OCI-LY7 (cell line): ENCODE results near the gene GAK. TPM values are rescaled to one million over a fixed set of nuclear protein-coding genes. Genes with fewer than 3 reads are reported as not detected.

Experiments used
- BruUV-seq: library from RNA; stranded (reverse); fragments of 400-500 nt; replicated peaks from 2 replicates; lab custom pipeline; 2021; lab: Mats Ljungman, UMichigan
- CTCF ChIA-PET: fragments of 300-600 bp; sonication (Branson Sonifier 250); formaldehyde crosslinking; loops from one replicate; lab custom pipeline; 2022; ENCODE audit warnings: antibody characterized with exemption; ENCODE audit not compliant: unreplicated experiment; lab: Charles Lee
- POLR2A ChIA-PET: fragments of 300-600 bp; sonication (Branson Sonifier 250); formaldehyde crosslinking; loops from one replicate; lab custom pipeline; 2022; ENCODE audit warnings: antibody characterized with exemption; lab: Charles Lee
- DNase-seq: peaks from one replicate; pipeline ENCODE4 v3.0.0-alpha.2; 2015; ENCODE audit warnings: low spot score
- H2AFZ ChIP-seq: fragments of 200-600 bp; sonication (generic), shearing (Covaris generic); 2 replicates; pipeline ENCODE4 v1.6.1; 2014; ENCODE audit warnings: mild to moderate bottlenecking, antibody characterized with exemption, low read length, moderate library complexity
- H3K27ac ChIP-seq: fragments of 200-600 bp; sonication (generic); 2 replicates; pipeline ENCODE4 v1.5.1; 2014; ENCODE audit warnings: mixed run types, low read depth, mild to moderate bottlenecking, moderate library complexity, low read length, inconsistent platforms; ENCODE audit not compliant: poor library complexity, severe bottlenecking
- H3K36me3 ChIP-seq: fragments of 200-600 bp; sonication (generic); 2 replicates; pipeline ENCODE4 v1.6.1; 2014; ENCODE audit warnings: mild to moderate bottlenecking, antibody characterized with exemption, low read length, moderate library complexity, mixed read lengths; ENCODE audit not compliant: insufficient read depth
- H3K4me1 ChIP-seq: fragments of 200-600 bp; sonication (generic); 2 replicates; pipeline ENCODE4 v1.5.1; 2014; ENCODE audit warnings: mild to moderate bottlenecking, low read length; ENCODE audit not compliant: insufficient read depth, poor library complexity, severe bottlenecking
- H3K4me2 ChIP-seq: fragments of 200-600 bp; sonication (generic); 2 replicates; pipeline ENCODE4 v1.6.1; 2014; ENCODE audit warnings: mild to moderate bottlenecking, low read length
- H3K4me3 ChIP-seq: fragments of 200-600 bp; sonication (generic); 2 replicates; pipeline ENCODE4 v1.5.1; 2014; ENCODE audit warnings: mild to moderate bottlenecking, low read depth, low read length; ENCODE audit not compliant: poor library complexity, severe bottlenecking
- H3K79me2 ChIP-seq: fragments of 200-600 bp; sonication (generic); 2 replicates; pipeline ENCODE4 v1.6.1; 2016; ENCODE audit warnings: low read depth, mild to moderate bottlenecking, low read length, moderate library complexity, mixed read lengths; ENCODE audit not compliant: insufficient read depth
- H3K9me2 ChIP-seq: fragments of 200-600 bp; sonication (generic); 2 replicates; pipeline ENCODE4 v1.6.1; 2016; ENCODE audit warnings: mild to moderate bottlenecking, low read length, mixed read lengths; ENCODE audit not compliant: insufficient read depth
- H3K9me3 ChIP-seq: fragments of 200-600 bp; sonication (generic); 2 replicates; pipeline ENCODE4 v1.6.1; 2014; ENCODE audit warnings: mild to moderate bottlenecking, mixed run types, low read length, mixed read lengths
- H4K20me1 ChIP-seq: fragments of 200-600 bp; sonication (generic); 2 replicates; pipeline ENCODE4 v1.6.1; 2014; ENCODE audit warnings: mild to moderate bottlenecking, antibody characterized with exemption, low read length, moderate library complexity, mixed read lengths; ENCODE audit not compliant: insufficient read depth
- EZH2phosphoT487 ChIP-seq: fragments of 200-600 bp; sonication (generic); IDR thresholded peaks from 2 replicates; pipeline ENCODE4 v1.6.1; 2018; ENCODE audit warnings: low read depth, borderline replicate concordance, mild to moderate bottlenecking, mixed run types, antibody characterized with exemption, low read length, moderate library complexity, mixed read lengths
- intact Hi-C: fragments of 100-400 bp; cut with micrococcal nuclease; formaldehyde crosslinking; loops from one replicate; pipeline ENCODE4 v1.10.0; 2022; ENCODE audit not compliant: unreplicated experiment
- total RNA-seq, 2 experiments: library from RNA; depleted of rRNA in 1 of 2; stranded (reverse); fragments of >200 nt in 1 of 2; shearing (Covaris generic) in 1 of 2; gene quantifications; 2 replicates each; pipeline ENCODE4 v1.2.3, GENCODE V29; 2014 to 2022
- TF ChIP-seq, protein P1 (sequence below): fragments of 200-600 bp; sonication (generic); conservative IDR thresholded peaks from 2 replicates; pipeline ENCODE4 v1.5.1; 2014; ENCODE audit warnings: mild to moderate bottlenecking, antibody characterized with exemption, low read length, moderate library complexity, mixed read lengths

The GAK gene
- total RNA-seq, 2 experiments from 2014 or later, result 86.1 to 107 TPM

DNA sequence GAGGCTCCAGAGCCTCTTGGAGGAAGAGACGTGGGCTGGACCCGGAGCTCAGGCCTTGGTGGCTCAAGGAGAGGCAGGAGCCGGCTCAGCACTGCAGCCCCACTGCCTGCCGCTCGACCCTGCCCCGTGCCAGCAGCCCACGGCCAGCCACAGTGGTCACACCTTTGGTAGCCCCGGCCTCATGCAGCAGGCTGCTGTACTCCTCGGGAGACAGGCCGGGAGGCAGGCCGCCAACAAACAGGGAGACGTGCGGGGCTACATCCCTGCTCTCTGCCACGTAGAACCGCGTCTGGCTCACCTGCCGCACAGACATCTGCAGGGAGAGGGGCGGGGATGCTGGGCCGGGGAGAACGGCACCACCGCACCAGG is 33.6 kb upstream of the GAK start:
- no TSS peak for BruUV-seq
- Histone ChIP-seq H3K79me2 (no peaks in the 10 kb centered on the region), H3K4me1 (no peaks in the 10 kb centered on the region), H3K4me3 (no peak overlapping the region), H4K20me1 (no peaks in the 10 kb centered on the region), H3K4me2 (no peak overlapping the region), H3K9me2 (no peaks in the 10 kb centered on the region), H3K27ac (no peak overlapping the region), H3K36me3 (no peaks in the 10 kb centered on the region), H3K9me3 (no peaks in the 10 kb centered on the region), H2AFZ (no peak overlapping the region)
- DNase-seq, result no peak
- ChIA-PET POLR2A (no interaction called here), CTCF (no interaction called here)
- no peak for TF ChIP-seq EZH2phosphoT487
- TF ChIP-seq, protein P1, sequence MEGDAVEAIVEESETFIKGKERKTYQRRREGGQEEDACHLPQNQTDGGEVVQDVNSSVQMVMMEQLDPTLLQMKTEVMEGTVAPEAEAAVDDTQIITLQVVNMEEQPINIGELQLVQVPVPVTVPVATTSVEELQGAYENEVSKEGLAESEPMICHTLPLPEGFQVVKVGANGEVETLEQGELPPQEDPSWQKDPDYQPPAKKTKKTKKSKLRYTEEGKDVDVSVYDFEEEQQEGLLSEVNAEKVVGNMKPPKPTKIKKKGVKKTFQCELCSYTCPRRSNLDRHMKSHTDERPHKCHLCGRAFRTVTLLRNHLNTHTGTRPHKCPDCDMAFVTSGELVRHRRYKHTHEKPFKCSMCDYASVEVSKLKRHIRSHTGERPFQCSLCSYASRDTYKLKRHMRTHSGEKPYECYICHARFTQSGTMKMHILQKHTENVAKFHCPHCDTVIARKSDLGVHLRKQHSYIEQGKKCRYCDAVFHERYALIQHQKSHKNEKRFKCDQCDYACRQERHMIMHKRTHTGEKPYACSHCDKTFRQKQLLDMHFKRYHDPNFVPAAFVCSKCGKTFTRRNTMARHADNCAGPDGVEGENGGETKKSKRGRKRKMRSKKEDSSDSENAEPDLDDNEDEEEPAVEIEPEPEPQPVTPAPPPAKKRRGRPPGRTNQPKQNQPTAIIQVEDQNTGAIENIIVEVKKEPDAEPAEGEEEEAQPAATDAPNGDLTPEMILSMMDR, result no peak
- intact Hi-C loops, result no loop called here

DNA sequence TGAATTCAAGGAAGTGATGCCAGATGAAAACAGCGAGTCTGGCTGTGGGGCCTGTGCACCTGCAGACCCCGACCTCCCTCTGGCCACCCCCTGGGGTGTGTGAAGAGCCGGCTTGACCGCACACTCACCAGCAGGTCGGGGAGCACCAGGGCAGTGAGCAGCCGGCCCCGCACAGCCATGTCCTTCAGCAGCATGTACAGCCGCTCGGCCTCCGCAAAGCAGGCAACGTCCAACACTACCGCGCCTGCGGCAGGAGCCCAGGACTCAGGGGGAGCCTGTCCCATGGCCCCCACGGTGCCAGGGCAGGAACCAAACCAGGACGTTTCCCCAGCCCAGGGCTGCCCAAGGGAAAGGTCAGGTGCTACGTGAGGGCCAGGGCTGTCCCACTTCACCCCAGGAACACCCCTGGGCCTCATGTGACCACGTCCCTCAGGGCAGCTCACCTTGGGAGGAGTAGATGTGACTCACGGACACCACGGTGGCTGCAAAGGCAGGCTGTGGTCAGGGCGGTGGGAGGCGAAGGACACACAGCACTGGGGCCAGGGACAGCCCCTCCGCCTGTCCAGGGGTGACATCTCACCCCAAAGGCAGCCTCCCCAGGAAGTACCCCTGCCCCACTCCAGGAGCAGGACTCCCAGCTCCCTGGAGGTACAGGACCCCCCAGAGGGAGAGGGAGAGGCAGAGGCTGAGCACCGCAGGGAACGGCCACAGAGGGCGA is 33.1 kb upstream of the GAK start:
- no peaks in the 10 kb centered on the region for H3K36me3 ChIP-seq

More for the DNA sequence above, 33.1 kb upstream of the GAK start:
- Histone ChIP-seq H3K4me2 (no peak overlapping the region), H3K9me3 (no peaks in the 10 kb centered on the region), H3K4me1 (no peaks in the 10 kb centered on the region), H3K4me3 (no peak overlapping the region), H4K20me1 (no peaks in the 10 kb centered on the region), H3K79me2 (no peaks in the 10 kb centered on the region), H3K9me2 (no peaks in the 10 kb centered on the region), H3K27ac (no peak overlapping the region), H2AFZ (no peak overlapping the region)
- intact Hi-C loops, result no loop called here
- BruUV-seq, result no TSS peak
- POLR2A ChIA-PET, result no interaction called here
- TF ChIP-seq, protein P1, result no peak
- TF ChIP-seq EZH2phosphoT487, result no peak
- DNase-seq, result no peak
- CTCF ChIA-PET, result no interaction called here
